GM19043 (cell line): ENCODE results near the gene CDC45.
A peak's percentile ranks its signal among the peaks of the same experiment; 100 is the strongest.

Experiments
- ATAC-seq: cut with Tn5 transposase; IDR thresholded peaks from one replicate; pipeline ENCODE4 v1.9.1; 2021; ENCODE audit warnings: low read depth; ENCODE audit not compliant: unreplicated experiment

Gene CDC45

DNA sequence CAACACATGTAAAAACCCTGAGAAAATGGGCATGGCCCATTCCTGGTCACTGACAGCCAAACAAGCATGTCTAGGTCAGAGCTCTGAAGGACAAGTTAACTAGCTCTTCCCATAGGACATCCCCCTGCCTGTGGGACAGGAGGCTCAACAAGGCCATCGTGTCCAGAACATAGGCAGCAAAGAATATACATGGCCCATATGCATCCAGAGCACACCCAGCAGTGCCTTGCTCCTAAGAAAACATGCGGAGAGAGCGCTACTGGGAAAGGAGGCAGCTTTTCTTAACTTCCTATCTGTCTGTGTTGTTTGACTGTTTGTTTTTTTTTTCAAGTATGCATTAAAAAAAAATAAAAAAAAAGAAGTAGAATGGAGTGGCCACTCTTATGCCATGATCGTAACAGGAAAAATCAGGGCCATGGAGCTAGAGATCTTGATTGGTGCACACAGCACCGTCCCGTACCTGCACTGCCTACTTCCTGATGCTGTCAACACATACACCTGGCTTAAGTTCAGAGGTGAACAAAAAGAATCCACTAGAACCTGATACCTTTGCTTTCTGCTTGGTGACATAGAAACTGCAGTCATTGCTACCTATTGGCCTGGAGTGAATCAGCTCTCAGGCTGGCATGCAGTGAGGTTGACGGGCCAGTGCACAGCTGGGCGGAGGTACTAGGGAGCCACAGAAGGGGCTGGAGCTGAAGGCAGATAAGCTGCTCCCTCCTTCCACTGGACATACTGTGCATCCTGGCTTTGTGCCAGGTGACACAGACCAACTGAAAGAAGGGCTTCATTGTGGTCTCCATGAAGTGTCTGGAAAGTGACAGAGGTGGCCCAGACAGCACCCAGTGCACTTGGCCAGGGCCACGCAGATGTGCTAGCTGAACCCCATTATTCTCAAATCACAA is 12.6 kb upstream of the CDC45 start:
- no peak for ATAC-seq

DNA sequence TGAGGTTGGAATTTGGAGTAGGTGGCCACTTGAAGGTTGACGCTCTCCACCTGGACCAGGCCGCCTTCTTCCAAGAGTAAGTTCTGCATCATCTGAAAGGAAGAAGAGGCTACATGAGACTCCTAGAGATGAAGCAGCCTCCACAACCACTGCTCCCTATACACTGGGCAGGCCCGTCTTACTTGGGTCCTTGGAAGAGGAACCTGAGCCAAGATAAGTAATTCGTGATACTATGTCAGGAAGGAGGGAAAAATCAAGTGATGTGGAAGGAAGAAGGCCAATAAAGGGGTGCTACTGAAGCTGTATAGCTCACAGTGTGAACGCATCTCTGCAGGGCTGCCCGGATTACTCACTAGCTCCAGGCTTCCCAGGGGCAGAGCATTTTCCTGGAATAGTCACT is 11.8 kb upstream of the CDC45 start:
- ATAC-seq: no peak

DNA sequence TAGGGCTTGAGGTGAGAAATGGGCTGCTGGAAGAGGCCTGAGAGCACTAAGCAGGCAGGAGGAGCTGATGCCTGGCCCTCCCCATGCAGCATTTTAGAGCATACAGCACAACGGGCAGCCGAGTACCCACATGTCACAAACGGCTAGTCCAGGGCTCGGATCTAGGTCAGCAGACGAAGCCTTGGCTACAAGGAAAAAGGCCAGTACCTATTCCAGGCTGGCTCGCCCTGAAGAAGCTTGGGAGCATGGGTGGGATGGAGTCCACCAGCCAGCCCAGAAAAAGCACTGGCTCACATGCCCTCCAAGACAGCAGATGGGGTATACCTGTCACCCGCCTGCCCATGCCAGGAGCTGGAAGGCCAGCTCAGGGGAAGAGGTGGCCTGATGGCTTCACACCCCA is 10.3 kb upstream of the CDC45 start:
- no peak for ATAC-seq

DNA sequence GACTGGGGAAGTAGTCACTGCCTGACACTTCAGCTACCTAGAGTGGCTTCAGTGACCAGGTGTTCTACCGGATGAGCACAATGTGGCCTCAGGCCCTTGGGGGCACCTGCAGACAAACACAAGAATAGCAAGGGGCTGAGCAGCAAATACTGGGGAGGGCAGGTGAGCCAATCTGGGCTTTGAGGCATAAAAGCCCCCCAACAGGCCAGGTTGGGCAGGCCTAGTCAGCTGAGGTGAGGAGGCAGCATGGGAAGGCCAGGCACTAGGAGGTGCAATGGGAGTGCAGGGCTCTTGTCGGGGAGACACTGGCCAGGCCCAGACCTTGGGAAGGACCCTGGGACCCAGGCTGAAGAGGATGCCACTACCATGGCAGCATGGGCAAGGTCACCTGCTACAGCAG is 9.7 kb upstream of the CDC45 start:
- no peak for ATAC-seq

DNA sequence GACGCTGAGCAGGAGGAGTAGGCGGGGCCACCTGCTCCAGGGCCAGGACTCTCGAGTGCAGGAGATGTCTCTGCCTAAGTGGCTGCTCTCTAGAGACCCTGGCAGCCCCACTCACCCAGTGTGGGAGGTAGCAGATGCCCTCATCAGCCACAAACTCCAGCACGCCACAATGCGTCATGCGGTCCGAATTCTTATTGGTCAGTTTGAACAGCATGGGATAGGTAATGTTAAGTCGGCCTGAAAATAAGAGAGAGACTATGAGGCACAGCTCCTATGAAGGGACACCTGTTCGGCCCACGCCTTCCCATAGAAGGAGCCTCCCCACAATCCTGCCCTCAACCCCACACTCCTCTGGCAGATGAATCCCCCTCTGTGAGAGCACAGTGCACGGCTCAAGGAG is 8.1 kb upstream of the CDC45 start:
- ATAC-seq: no peak

DNA sequence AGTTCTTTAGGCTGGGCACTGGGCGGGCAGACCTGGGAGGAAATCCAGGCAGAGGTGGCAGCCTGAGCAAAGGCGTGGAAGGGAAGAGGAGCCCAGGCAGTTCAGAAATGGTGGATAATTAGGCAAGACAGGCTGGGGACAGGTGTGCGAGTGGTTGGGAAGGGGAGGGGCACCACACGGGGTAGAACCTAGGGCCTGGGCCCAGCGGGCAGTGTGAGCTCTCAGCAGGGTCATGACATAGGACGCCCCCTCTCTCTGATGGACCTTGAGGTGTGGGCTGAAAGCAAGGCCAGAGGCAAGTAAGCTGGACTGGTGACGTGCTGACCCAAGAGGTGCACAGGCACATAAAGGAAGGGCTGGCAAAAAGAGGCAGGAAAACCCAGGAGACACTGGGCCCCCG is 7.5 kb upstream of the CDC45 start:
- no peak for ATAC-seq

DNA sequence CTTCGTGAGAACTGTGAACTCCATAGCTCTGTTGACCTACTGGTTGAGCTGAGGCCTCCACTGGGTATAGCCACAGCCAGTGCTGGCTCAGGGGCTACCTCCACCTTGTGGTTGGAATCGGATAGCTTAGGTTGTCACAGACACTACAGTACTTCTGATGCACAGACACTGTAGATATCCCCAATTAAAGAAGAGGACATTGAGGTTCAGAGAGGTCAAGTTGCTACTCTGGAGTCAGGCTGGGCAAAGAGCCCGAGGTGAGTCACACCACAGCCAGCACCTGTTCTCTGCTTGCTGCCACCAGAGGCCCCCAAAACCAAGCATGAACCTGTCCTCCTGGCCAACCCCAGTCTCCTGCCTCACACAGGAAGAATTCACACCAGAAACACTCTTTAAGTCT is 6.1 kb upstream of the CDC45 start:
- no peak for ATAC-seq

DNA sequence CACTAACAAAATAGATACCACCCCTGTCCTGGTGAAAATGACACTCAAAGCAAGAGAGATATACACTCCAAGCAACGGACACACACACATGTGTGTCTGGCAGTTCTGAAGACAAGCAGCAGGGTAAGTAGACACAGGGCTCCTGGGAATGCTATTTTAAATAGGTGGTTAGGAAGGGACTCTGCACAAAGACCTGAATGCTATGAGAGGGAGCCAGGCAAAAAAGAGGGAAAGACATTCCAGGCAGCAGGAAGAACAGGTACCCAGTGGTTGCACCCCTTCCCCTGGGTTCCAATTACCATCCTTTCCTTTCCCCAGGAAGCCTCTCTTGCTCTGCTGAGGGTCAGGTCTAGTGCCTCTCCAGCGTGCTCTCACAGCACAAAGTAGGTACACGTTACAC is 3.7 kb upstream of the CDC45 start:
- no peak for ATAC-seq

DNA sequence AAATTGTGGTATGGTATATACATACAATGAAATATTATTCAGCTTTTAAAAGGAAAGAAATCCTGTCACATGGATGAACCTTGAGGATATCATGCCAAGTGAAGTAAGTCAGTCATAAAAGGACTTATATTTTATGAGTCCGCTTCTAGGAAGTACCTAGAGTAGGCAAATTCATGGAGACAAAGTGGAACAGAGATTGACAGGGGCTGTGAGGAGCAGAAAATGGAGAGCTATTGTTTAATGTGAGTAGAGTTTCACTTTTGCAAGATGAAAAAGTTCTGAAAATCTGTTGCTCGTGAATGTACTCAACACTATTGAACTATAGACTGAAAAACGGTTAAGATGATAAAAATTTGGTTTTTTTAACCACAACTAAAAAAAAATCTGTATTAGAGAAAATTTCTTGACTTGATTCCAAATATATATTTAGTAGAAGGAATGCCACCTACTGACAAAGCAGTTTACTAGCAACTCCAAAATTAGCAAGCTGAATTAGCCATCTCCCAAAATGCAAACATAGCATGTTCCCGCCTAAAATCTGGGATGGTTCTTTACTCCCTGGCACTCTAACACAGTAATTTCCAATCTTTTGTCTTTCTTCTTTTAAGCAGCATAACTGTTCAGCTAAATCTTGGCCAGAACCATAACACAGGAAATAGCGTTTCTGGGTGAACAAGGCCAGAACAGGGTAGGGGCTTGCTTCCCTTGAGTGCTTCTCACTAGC is 2.2 kb upstream of the CDC45 start:
- no peak for ATAC-seq

DNA sequence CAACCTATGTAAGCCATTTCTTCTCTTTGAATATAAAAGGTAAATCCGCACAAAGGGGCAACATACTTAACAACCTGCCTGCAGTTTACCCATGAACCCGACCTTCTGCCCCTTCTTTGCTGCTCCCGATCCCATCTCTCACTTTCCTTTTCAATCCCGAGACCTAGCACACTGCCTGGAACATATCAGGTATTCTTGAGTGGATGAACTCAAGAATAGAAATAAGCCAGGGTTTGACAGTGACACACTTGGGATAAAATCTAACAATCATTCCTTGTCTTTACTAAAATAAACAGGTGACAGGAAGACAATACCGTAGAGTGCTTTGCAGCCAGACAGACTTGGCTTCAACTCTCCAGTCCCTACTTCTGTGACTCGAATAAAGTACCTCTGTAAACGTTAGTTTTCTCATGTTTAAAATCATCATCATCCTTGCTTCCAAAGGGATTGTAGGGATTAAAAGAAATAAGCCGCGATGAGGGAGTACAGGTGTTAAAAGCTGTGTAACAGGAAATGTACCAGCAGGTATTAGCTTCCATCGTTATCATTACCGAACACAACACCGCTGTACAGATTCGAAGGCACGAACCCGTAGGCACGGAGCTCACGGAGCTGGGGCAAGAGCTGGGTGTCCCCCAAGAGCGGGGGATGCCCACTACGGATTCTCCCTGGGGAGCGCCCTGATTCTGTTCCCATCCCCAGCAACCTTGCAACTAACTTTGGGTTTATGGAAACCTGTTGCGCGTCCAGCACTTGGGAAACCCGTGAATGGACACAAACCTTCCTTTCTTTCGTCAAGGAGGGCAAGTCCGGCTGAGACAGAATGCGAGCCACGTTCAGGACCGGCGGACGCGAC is 1.4 kb upstream of the CDC45 start:
- no peak for ATAC-seq

DNA sequence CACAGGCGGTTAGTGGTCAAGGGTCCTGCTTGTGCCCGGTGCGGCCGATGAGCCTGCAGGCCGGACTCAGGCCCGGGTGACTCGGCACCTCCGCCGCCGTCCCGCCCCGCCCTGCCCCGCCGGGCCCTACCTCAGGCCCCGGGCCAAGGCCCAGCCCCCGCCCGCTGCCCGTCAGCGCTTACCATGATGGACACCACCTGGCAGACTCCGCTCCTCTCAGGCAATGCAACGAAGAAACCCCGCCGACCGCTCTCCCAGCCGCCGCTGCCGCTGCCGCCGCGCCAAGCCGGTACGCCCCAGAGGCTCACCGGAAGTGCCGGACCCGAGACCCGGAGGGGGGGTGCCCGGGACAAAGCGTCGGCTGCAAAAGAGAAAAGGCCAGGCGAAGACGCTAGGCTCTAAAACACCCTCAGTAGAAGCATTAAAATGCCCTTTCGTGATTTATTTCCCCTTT is 792 bp upstream of the CDC45 start, which contains the start of gene UFD1:
Gene UFD1, minus strand, starts transcription at position 293 of the 454 bp plus-strand sequence. Its CDS starts 108 bp downstream, at position 185.
- peak; percentile 39 for ATAC-seq

DNA sequence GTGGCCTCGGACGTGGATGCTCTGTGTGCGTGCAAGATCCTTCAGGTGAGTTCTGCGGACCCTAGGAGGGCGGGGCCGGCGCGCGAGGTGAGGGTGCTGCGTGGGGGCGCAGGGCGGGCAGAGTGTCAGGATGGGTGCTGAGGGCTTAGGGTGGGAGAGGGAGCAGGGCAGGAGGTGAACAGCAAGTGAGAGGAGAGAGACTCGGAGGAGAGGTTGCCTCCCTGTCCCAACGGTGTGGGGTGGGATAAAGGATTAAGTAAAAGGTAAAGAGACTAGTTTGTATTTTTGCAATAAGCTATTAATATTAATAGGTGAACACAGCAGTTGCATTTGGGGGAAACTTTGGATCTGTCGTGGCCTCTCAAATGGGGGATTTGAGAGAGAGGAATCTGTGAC is 451 bp downstream of the CDC45 start:
- ATAC-seq: no peak

DNA sequence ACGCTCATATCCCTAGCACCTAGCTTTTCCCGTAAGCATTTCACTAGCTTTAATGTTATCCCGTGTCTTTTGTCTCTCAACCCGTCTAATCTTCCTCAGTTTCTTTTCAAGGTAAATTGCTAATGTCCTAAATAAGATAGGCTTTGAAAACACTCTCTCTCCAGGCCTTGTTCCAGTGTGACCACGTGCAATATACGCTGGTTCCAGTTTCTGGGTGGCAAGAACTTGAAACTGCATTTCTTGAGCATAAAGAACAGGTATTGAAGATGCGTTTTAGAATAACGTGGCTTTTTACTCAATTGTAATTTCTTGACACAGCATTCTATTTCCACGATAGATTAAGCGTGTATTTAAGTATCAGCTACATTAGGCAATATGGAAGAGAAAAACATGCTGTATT is 1.1 kb downstream of the CDC45 start:
- no peak for ATAC-seq

DNA sequence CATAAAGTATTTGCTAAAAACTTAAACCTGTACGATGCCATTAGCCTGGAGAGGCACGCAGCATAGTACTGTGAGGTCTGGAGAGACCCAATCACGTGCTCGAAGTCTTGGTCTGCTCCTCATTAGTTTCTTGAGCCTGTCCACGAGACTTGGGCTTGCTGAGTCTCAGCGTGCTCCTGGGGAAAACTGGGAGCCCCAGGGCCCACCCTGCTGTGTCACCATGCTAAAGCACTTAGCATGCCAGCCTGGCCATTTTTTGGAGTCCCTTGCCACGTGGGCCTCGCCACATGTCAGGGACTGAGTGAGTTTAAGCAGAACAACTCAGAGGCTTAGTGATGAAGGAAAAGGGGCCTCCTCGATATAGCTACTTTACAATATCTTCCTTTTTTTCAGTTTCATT is 2.6 kb downstream of the CDC45 start:
- no peak for ATAC-seq

DNA sequence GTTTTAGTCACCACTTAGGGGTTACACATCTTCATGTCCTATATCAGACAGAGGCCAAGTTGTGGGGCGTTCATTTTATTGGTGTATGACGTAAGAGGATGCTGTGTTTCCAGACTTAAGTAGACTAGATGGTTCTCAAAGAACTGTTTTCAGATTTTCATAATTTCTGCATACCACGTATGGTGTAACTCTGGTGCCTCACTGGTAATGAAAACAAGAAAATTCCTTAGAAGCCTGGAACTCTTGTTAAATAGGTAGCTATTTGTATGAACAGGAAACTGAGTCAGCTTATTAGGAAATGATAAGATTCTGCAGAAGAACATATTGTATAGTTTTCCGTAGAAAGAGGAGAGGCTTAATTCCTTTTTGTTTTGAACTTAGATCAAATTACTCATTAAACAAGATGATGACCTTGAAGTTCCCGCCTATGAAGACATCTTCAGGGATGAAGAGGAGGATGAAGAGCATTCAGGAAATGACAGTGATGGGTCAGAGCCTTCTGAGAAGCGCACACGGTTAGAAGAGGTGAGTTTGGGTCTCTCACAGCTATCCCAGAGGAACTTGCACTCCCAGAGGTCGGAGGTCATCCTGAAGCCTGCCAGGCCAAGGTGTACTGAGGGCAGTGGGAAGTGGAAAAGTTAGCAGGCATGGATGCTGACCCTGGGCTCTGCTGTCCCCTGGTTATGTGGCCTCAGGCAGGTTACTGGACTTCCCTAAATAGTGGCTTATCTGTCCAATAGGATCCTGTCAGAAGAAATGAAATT is 3.9 kb downstream of the CDC45 start:
- ATAC-seq: no peak

DNA sequence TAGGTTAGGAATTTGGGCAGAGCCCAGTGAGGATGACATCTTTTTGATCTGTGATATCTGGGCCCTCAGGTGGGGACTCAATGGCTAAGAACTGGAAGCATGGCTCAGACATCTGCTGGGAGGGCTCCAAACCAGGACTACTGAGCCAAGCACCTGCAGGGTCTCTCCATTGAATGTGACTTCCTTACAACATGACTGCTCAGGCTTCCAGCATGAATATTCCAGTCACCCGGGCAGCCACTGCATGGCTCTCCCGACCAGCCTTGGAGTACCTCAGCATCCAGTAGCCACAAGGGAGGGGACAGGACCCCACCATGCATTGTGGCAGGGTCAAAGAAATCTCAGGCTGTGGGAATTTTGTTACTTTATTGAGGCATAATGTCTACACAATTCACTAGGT is 8.6 kb downstream of the CDC45 start:
- no peak for ATAC-seq

DNA sequence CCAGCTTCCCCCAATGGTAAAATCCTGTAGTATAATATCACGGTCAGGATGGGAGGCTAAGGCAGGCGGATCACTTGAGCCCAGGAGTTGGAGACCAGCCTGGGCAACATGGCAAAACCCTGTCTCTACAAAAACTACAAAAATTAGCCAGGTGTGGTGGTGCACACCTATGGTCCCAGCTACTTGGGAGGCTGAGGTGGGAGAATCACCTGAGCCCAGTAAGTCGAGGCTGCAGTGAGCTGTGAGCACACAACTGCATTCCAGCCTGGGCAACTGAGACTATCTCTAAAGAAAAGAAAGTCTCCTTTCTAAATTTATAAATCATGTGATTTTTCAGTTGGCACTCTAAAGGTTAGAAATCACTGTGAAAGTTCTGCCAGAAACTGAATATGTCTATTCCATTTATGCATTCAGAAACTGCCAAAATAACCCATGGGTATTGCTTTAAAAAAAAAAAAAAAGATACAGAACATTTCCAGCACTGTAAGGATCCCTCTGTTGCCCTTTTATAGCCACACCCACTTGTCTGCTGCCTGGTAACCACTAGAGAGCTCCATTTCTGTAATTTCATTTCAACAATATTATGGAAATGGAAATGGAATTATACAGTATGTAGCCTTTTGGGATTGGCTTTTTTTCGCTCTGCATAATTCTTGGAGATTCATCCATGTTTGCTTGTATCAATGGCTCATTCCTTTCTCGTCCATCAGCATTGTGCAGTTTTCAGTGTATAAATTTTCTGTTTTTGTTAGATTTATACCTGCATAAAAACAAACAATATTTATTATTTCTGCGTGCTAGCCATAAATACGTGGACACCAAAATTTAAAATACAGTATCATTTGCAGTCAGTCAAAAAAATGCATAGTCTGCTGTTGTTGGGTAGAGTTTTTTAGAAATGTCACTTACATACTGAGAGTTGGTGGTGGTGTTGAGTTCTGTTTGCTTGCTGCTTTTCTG is 9.4 kb downstream of the CDC45 start:
- no peak for ATAC-seq

DNA sequence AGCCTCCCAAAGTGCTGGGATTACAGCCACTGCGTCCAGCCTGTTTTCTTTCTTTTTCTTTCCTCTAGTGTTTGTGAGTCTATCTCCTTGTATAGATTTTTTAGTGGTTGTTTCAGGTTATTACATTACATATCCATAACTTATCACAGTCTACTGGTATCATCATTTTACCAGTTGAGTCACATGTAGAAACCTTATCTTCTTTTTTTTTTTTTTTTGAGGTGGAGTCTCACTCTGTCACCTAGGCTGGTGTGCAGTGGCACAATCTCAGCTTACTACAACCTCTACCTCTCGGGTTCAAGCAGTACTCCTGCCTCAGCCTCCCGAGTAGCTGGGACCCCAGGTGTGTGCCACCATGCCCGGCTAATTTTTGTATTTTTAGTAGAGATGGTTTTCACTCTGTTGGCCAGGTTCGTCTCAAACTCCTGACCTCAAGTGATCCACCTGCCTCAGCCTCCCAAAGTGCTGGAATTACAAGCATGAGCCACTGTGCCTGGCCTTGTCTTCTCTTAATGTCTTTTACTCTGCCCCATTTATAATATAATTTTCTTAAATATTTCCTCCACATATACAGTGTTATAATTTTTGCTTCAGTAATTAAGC is 11.0 kb downstream of the CDC45 start:
- no peak for ATAC-seq
